H1 (cell line): Measurements from ENCODE around the gene MT1X. TPM values are rescaled to one million over a fixed set of nuclear protein-coding genes. Genes with fewer than 3 reads are reported as not detected.

Source experiments
- CTCF ChIA-PET: fragments of 300-600 bp; sonication (Branson Sonifier 250); formaldehyde crosslinking; loops from one replicate; lab custom pipeline; 2021; ENCODE audit not compliant: partially characterized antibody; lab: Charles Lee
- POLR2A ChIA-PET: fragments of 300-600 bp; sonication (Branson Sonifier 250); formaldehyde crosslinking; loops from one replicate; lab custom pipeline; 2021; ENCODE audit warnings: inconsistent platforms; ENCODE audit not compliant: partially characterized antibody; lab: Charles Lee
- DNase-seq, 2 experiments: peaks; one replicate each; pipeline versions ENCODE4 v3.0.0 to v3.0.0-alpha.2; 2010 to 2022; ENCODE audit warnings: low spot score in 2 of 2, low read depth in 1 of 2, mixed read lengths in 1 of 2
- FAIRE-seq: peaks from 2 replicates; lab custom pipeline; 2011; peaks lifted over from hg19 to GRCh38; lab: Jason Lieb, UNC
- H2AFZ ChIP-seq: 2 replicates; pipeline ENCODE4 v1.8.1; 2012; ENCODE audit warnings: low read length, inconsistent platforms
- H2AK5ac ChIP-seq: 2 replicates; pipeline ENCODE4 v1.6.1; 2013; ENCODE audit warnings: low read depth, low read length
- H2BK120ac ChIP-seq: replicated peaks from 2 replicates; pipeline ENCODE3; 2013; ENCODE audit warnings: low read depth, low read length, inconsistent platforms
- H2BK12ac ChIP-seq: 2 replicates; pipeline ENCODE4 v1.6.1; 2013; ENCODE audit warnings: low read depth, low read length
- H2BK15ac ChIP-seq: 2 replicates; pipeline ENCODE4 v1.6.1; 2013; ENCODE audit warnings: low read length
- H2BK20ac ChIP-seq: 2 replicates; pipeline ENCODE4 v1.6.1; 2013; ENCODE audit warnings: low read length
- H2BK5ac ChIP-seq: 2 replicates; pipeline ENCODE4 v1.6.1; 2013; ENCODE audit warnings: low read depth, low read length
- H3K14ac ChIP-seq: 2 replicates; pipeline ENCODE4 v1.6.1; 2013; ENCODE audit warnings: inconsistent platforms; ENCODE audit not compliant: insufficient read length
- H3K18ac ChIP-seq: 2 replicates; pipeline ENCODE4 v1.6.1; 2013; ENCODE audit warnings: low read length; ENCODE audit errors: extremely low read depth
- H3K23ac ChIP-seq: 2 replicates; pipeline ENCODE4 v1.6.1; 2013; ENCODE audit warnings: inconsistent platforms; ENCODE audit not compliant: insufficient read length
- H3K23me2 ChIP-seq: 2 replicates; pipeline ENCODE4 v1.6.1; 2013; ENCODE audit warnings: low read depth, low read length
- H3K27ac ChIP-seq: 2 replicates; pipeline ENCODE4 v1.6.1; 2011; ENCODE audit warnings: low read depth, low read length, inconsistent platforms
- H3K27me3 ChIP-seq, 4 experiments: replicated peaks in 1 of 4; 1 replicate in 1 of 4; 2 replicates in 3 of 4; pipeline versions ENCODE4 v1.6.1 to v1.8.1; 2011 to 2013; ENCODE audit warnings: low read length in 3 of 4, mild to moderate bottlenecking in 3 of 4, inconsistent platforms in 2 of 4, mixed read lengths in 2 of 4, moderate library complexity in 1 of 4; ENCODE audit not compliant: control insufficient read depth in 3 of 4, insufficient read depth in 3 of 4; ENCODE audit errors: extremely low read depth in 1 of 4
- H3K36me3 ChIP-seq, 4 experiments: 2 replicates each; pipeline versions ENCODE4 v1.6.1 to v1.8.1; 2011 to 2013; ENCODE audit warnings: mild to moderate bottlenecking in 4 of 4, low read length in 3 of 4, moderate library complexity in 2 of 4, control low read depth in 1 of 4, inconsistent platforms in 1 of 4; ENCODE audit not compliant: insufficient read depth in 4 of 4, control insufficient read depth in 2 of 4
- H3K4ac ChIP-seq: replicated peaks from 2 replicates; pipeline ENCODE3; 2013; ENCODE audit warnings: low read length, low read depth, mixed read lengths, inconsistent platforms; ENCODE audit not compliant: insufficient read length
- H3K4me1 ChIP-seq, 4 experiments: replicated peaks in 1 of 4; 1 replicate in 1 of 4; 2 replicates in 3 of 4; pipeline versions ENCODE4 v1.6.1 to v1.8.1; 2011 to 2013; ENCODE audit warnings: low read length in 3 of 4, inconsistent platforms in 2 of 4, mixed read lengths in 1 of 4; ENCODE audit not compliant: insufficient read depth in 4 of 4, control insufficient read depth in 3 of 4
- H3K4me2 ChIP-seq, 2 experiments: 2 replicates each; pipeline versions ENCODE4 v1.6.1 to v1.8.1; 2011 to 2013; ENCODE audit warnings: low read depth in 2 of 2, low read length in 2 of 2, control low read depth in 1 of 2, inconsistent platforms in 1 of 2, mild to moderate bottlenecking in 1 of 2; ENCODE audit not compliant: insufficient read depth in 1 of 2
- H3K4me3 ChIP-seq, 4 experiments: fragments of 200-600, 300-600 bp in 1 of 4; sonication (generic), shearing (Covaris generic), sonication (Bioruptor Twin) in 1 of 4; 2 replicates each; pipeline versions ENCODE4 v1.5.1 to v1.8.1; 2011 to 2016; ENCODE audit warnings: low read length in 4 of 4, low read depth in 3 of 4, control low read depth in 2 of 4, inconsistent platforms in 2 of 4, mild to moderate bottlenecking in 2 of 4, mixed read lengths in 1 of 4, moderate library complexity in 1 of 4; ENCODE audit not compliant: insufficient read depth in 2 of 4; ENCODE audit errors: extremely low read depth in 1 of 4
- H3K56ac ChIP-seq: replicated peaks from 2 replicates; pipeline ENCODE3; 2013; ENCODE audit warnings: low read depth, mild to moderate bottlenecking, mixed read lengths, low read length, inconsistent platforms; ENCODE audit not compliant: insufficient read length
- H3K79me1 ChIP-seq: 2 replicates; pipeline ENCODE4 v1.6.1; 2013; ENCODE audit warnings: low read depth, low read length, control low read depth
- H3K79me2 ChIP-seq, 2 experiments: 2 replicates each; pipeline versions ENCODE4 v1.6.1 to v1.8.1; 2012 to 2013; ENCODE audit warnings: low read length in 2 of 2, mild to moderate bottlenecking in 2 of 2, inconsistent platforms in 1 of 2; ENCODE audit not compliant: insufficient read depth in 2 of 2, control insufficient read depth in 1 of 2
- H3K9ac ChIP-seq, 4 experiments: replicated peaks in 1 of 4; 1 replicate in 1 of 4; 2 replicates in 3 of 4; pipeline versions ENCODE4 v1.6.1 to v1.8.1; 2011 to 2013; ENCODE audit warnings: low read depth in 3 of 4, low read length in 3 of 4, control low read depth in 2 of 4, mild to moderate bottlenecking in 2 of 4, moderate library complexity in 2 of 4, inconsistent platforms in 1 of 4; ENCODE audit errors: extremely low read depth in 1 of 4
- H3K9me3 ChIP-seq, 2 experiments: 2 replicates each; pipeline versions ENCODE4 v1.6.1 to v1.8.1; 2012 to 2013; ENCODE audit warnings: mild to moderate bottlenecking in 2 of 2, moderate library complexity in 2 of 2, control low read depth in 1 of 2, inconsistent platforms in 1 of 2, low read depth in 1 of 2, low read length in 1 of 2, mixed read lengths in 1 of 2; ENCODE audit not compliant: insufficient read depth in 2 of 2
- H4K20me1 ChIP-seq, 2 experiments: replicated peaks in 1 of 2; 2 replicates each; pipeline versions ENCODE3 to v1.8.1; 2011 to 2013; ENCODE audit warnings: inconsistent platforms in 2 of 2, low read length in 2 of 2, mild to moderate bottlenecking in 1 of 2; ENCODE audit not compliant: insufficient read depth in 2 of 2, control insufficient read depth in 1 of 2
- H4K5ac ChIP-seq: 2 replicates; pipeline ENCODE4 v1.6.1; 2013; ENCODE audit warnings: low read length, low read depth, mixed read lengths, inconsistent platforms; ENCODE audit not compliant: insufficient read length
- H4K8ac ChIP-seq: 2 replicates; pipeline ENCODE4 v1.8.0; 2013; ENCODE audit warnings: mild to moderate bottlenecking, moderate library complexity, low read length, inconsistent platforms; ENCODE audit not compliant: insufficient read depth; ENCODE audit errors: extremely low read depth
- H4K91ac ChIP-seq: replicated peaks from 2 replicates; pipeline ENCODE3; 2013; ENCODE audit warnings: low read length, mixed read lengths, inconsistent platforms; ENCODE audit not compliant: insufficient read length
- BACH1 ChIP-seq: IDR thresholded peaks from 2 replicates; pipeline ENCODE4 v1.6.1; 2012; ENCODE audit warnings: low read length, improper control_type of control experiment
- BRCA1 ChIP-seq: IDR thresholded peaks from 2 replicates; pipeline ENCODE4 v1.6.1; 2012; ENCODE audit warnings: low read depth, low read length, improper control_type of control experiment
- CBX8 ChIP-seq: fragments of 300-800, 300-1000 bp; sonication (generic); IDR thresholded peaks from 2 replicates; pipeline ENCODE4 v1.7.1; 2016; ENCODE audit warnings: low read depth, low read length, borderline replicate concordance
- CHD1 ChIP-seq: IDR thresholded peaks from 2 replicates; pipeline ENCODE4 v1.6.1; 2012; ENCODE audit warnings: low read depth, low read length, improper control_type of control experiment
- CREB1 ChIP-seq: IDR thresholded peaks from 2 replicates; pipeline ENCODE4 v1.6.1; 2012; ENCODE audit warnings: inconsistent platforms
- FOSL1 ChIP-seq: IDR thresholded peaks from 2 replicates; pipeline ENCODE4 v1.6.1; 2011; ENCODE audit warnings: mild to moderate bottlenecking, low read depth, low read length, moderate library complexity; ENCODE audit not compliant: insufficient read depth
- GABPA ChIP-seq: IDR thresholded peaks from 2 replicates; pipeline ENCODE4 v1.6.1; 2011; ENCODE audit warnings: mild to moderate bottlenecking, low read length, moderate library complexity, borderline replicate concordance; ENCODE audit not compliant: insufficient read depth
- KDM1A ChIP-seq: fragments of 200-600, 300-600 bp; sonication (generic); IDR thresholded peaks from 2 replicates; pipeline ENCODE4 v1.7.1; 2016; ENCODE audit warnings: mild to moderate bottlenecking, low read length, borderline replicate concordance
- POLR2A ChIP-seq, 2 experiments: IDR thresholded peaks; 1 replicate in 1 of 2; 2 replicates in 1 of 2; pipeline ENCODE4 v1.6.1; 2011; ENCODE audit warnings: low read depth in 2 of 2, low read length in 2 of 2, mild to moderate bottlenecking in 2 of 2; ENCODE audit errors: control extremely low read depth in 1 of 2
- POLR2AphosphoS5 ChIP-seq: IDR thresholded peaks from 2 replicates; pipeline ENCODE4 v1.6.1; 2011; ENCODE audit warnings: low read depth, low read length
- RAD21 ChIP-seq, 2 experiments: IDR thresholded peaks in 1 of 2; conservative IDR thresholded peaks in 1 of 2; 2 replicates each; pipeline ENCODE4 v1.6.1; 2011; ENCODE audit warnings: low read depth in 2 of 2, low read length in 2 of 2, improper control_type of control experiment in 1 of 2, inconsistent platforms in 1 of 2, mild to moderate bottlenecking in 1 of 2, moderate library complexity in 1 of 2
- RFX5 ChIP-seq: IDR thresholded peaks from 2 replicates; pipeline ENCODE4 v1.6.1; 2011; ENCODE audit warnings: low read depth, low read length, improper control_type of control experiment, borderline replicate concordance
- SP1 ChIP-seq: IDR thresholded peaks from 2 replicates; pipeline ENCODE4 v1.6.1; 2011; ENCODE audit warnings: low read depth, low read length
- SRF ChIP-seq: IDR thresholded peaks from 2 replicates; pipeline ENCODE4 v1.6.1; 2011; ENCODE audit warnings: mild to moderate bottlenecking, low read depth, low read length, moderate library complexity
- TBP ChIP-seq: IDR thresholded peaks from 2 replicates; pipeline ENCODE4 v1.6.1; 2011; ENCODE audit warnings: low read depth, low read length, improper control_type of control experiment
- TEAD4 ChIP-seq: IDR thresholded peaks from 2 replicates; pipeline ENCODE4 v1.6.1; 2012; ENCODE audit warnings: low read depth, low read length, inconsistent platforms, mixed read lengths
- WGBS, 2 experiments: shearing (Covaris generic) in 1 of 2; methylation state at CpG; one replicate each; pipeline versions ENCODE4 v1.1.6 to v1.1.7; 2013 to 2015; ENCODE audit warnings: low lambda C conversion rate in 2 of 2, mixed read lengths in 2 of 2, inconsistent platforms in 1 of 2, low coverage in 1 of 2, missing lambda C conversion rate in 1 of 2; ENCODE audit not compliant: insufficient replicate concordance in 2 of 2, insufficient coverage in 1 of 2, insufficient read length in 1 of 2; ENCODE audit errors: extremely low coverage in 1 of 2, missing lambda C conversion rate in 1 of 2; 5-methylcytosine and 5-hydroxymethylcytosine counted together
- polyA plus RNA-seq, 7 experiments: library from polyadenylated mRNA; depleted of rRNA in 3 of 7; stranded (reverse) in 5 of 7; unstranded in 2 of 7; fragments of >200 nt in 5 of 7; fragments of 200-250 nt in 2 of 7; gene quantifications; 1 replicate in 5 of 7; 2 replicates in 1 of 7; 4 replicates in 1 of 7; pipeline versions ENCODE4 v1.2.1 to v1.2.3, GENCODE V29; 2011 to 2013; ENCODE audit warnings: missing spikeins in 2 of 7, mixed read lengths in 2 of 7
- total RNA-seq: library from RNA; stranded (reverse); fragmentation: NEBNext Ultra II Directional; extraction: Animal tissue kit (Norgen Biotek cat#: 25700); gene quantifications from 2 replicates; pipeline ENCODE4 v1.2.1, GENCODE V29; 2021

Gene MT1X
- total and polyA plus RNA-seq, 2 of the 8 experiments (the other 6 are each of a cell fraction or from before 2014, with no cell fraction given) = 52.4 to 1,060 TPM

DNA sequence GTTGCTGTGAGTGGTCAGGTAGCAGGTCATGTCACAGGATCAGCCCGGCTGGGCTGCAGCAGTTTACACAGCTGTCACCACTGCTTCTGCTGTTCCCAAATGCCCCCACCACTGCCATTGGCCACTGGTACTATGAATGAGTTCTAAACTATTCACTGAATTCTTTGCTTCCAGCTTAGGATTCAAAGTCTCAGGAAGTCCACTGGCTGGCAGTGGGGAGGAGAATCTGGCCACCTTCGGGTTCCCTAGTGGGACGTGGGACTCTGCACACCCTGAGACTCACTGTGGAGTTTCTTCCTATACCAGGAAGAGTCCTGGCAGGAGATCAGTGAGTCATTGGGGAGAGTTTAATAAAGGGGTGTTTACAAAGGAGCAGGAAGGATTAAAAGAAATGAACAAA, 6.9 kb downstream of the MT1X start:
- no peaks in the 10 kb centered on the region for H3K79me2 ChIP-seq
- no peak overlapping the region for H2BK12ac ChIP-seq
- FAIRE-seq (no peak), DNase-seq (no peak)
- H4K5ac ChIP-seq = no peak overlapping the region
- H3K36me3 ChIP-seq = no peaks in the 10 kb centered on the region
- H3K4me2 ChIP-seq = no peak overlapping the region
- H3K27ac ChIP-seq = no peak overlapping the region
- H2BK15ac ChIP-seq = no peak overlapping the region
- H4K8ac ChIP-seq = no peak overlapping the region
- ChIA-PET CTCF (interaction anchor here (0.8 to 2.9 kb wide), 10 partner anchors 9 to 173 kb away, joined by 3 to 10 read pairs (median 4); partner anchors contain the start of gene MT1E), POLR2A (interaction anchor here (2.7 kb wide), 1 partner anchor 13 kb away, joined by 10 read pairs; no protein-coding TSS in a partner anchor)
- H3K9me3 ChIP-seq = no peaks in the 10 kb centered on the region
- WGBS, 2 experiments = 80% methylated on average over 3 of the region's 3 CpGs; no CpG with 5 or more reads in 1 of the 2 experiments
- no peaks in the 10 kb centered on the region for H3K79me1 ChIP-seq
- no peak overlapping the region for H2BK5ac ChIP-seq
- H2BK120ac ChIP-seq = no peak overlapping the region
- no peak overlapping the region for H3K4me3 ChIP-seq
- H3K4me1 ChIP-seq = no peaks in the 10 kb centered on the region
- H3K14ac ChIP-seq = no peak overlapping the region
- no peak overlapping the region for H4K91ac ChIP-seq
- no peaks in the 10 kb centered on the region for H4K20me1 ChIP-seq
- H2BK20ac ChIP-seq = no peak overlapping the region
- no peak overlapping the region for H3K4ac ChIP-seq
- no peaks in the 10 kb centered on the region for H3K27me3 ChIP-seq
- H3K18ac ChIP-seq = no peak overlapping the region
- no peak overlapping the region for H2AK5ac ChIP-seq
- H3K56ac ChIP-seq = no peak overlapping the region
- H3K9ac ChIP-seq = no peak overlapping the region
- no peak overlapping the region for H3K23ac ChIP-seq
- H3K23me2 ChIP-seq = no peaks in the 10 kb centered on the region
- H2AFZ ChIP-seq = no peak overlapping the region
- no peak for TF ChIP-seq BRCA1
- no peak for TF ChIP-seq TBP
- no peak for TF ChIP-seq RFX5
- TF ChIP-seq CHD1 = no peak
- no peak for TF ChIP-seq GABPA
- no peak for TF ChIP-seq RAD21 (IDR thresholded peaks at IDR 0.05 in 1 of 2, conservative IDR thresholded peaks at IDR 0.05 in 1 of 2; ENCODE audit: low read depth in 2 of 2, low read length in 2 of 2)
- TF ChIP-seq KDM1A = no peak
- TF ChIP-seq SP1 = no peak
- TF ChIP-seq FOSL1 = no peak
- TF ChIP-seq BACH1 = no peak
- no peak for TF ChIP-seq CREB1
- no peak for TF ChIP-seq POLR2A (IDR thresholded peaks at IDR 0.05; ENCODE audit: control extremely low read depth in 1 of 2, low read depth in 2 of 2, low read length in 2 of 2)
- no peak for TF ChIP-seq SRF
- no peak for TF ChIP-seq TEAD4
- no peak for TF ChIP-seq POLR2AphosphoS5
- TF ChIP-seq CBX8 = no peak
